ENCODE data around the gene NEO1.

DNA sequence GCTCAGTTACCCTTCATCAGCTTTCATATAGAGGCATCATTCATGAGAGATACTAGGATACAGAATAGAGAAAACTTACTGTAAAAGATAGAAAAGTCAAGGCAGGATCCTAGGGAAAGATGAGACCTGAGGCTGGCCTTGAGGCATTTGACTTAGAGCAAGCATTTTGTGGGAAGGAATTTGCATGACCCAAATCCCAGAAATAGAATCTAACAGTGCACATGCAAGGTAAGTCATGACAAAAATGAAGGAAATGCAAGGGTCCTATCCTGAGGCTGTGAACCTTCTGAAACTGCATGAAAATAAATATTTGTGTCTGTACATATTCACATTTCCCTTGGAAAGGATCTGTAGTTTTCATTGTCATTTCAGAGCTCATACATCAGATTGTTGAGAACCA lies 194.2 kb downstream of the NEO1 start:
- TF ChIP-seq, protein P1, sequence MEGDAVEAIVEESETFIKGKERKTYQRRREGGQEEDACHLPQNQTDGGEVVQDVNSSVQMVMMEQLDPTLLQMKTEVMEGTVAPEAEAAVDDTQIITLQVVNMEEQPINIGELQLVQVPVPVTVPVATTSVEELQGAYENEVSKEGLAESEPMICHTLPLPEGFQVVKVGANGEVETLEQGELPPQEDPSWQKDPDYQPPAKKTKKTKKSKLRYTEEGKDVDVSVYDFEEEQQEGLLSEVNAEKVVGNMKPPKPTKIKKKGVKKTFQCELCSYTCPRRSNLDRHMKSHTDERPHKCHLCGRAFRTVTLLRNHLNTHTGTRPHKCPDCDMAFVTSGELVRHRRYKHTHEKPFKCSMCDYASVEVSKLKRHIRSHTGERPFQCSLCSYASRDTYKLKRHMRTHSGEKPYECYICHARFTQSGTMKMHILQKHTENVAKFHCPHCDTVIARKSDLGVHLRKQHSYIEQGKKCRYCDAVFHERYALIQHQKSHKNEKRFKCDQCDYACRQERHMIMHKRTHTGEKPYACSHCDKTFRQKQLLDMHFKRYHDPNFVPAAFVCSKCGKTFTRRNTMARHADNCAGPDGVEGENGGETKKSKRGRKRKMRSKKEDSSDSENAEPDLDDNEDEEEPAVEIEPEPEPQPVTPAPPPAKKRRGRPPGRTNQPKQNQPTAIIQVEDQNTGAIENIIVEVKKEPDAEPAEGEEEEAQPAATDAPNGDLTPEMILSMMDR (optimal IDR thresholded peaks at IDR 0.05 in 1 of 3, IDR thresholded peaks at IDR 0.05 in 1 of 3, conservative IDR thresholded peaks at IDR 0.05 in 1 of 3; ENCODE audit: extremely low read depth in 1 of 3, insufficient read depth in 2 of 3, low read length in 3 of 3): no peak
- TF ChIP-seq EZH2 (IDR thresholded peaks at IDR 0.05; ENCODE audit: low read length): no peak

Measured in keratinocyte (primary cell).